SK-N-SH treated with all-trans-retinoic acid at 6 μM for 48 hours (cell line): ENCODE data around the gene PLPPR5.

ENCODE experiments used
- CREB5 ChIP-seq: fragments of 250-450 bp; sonication (Bioruptor Pico); IDR thresholded peaks from 2 replicates; pipeline ENCODE4 v1.5.1; 2020; ENCODE audit warnings: low read depth, mild to moderate bottlenecking, moderate library complexity
- CSDC2 ChIP-seq: fragments of 250-450 bp; sonication (Bioruptor Pico); IDR thresholded peaks from 2 replicates; pipeline ENCODE4 v1.5.0; 2020; ENCODE audit warnings: mild to moderate bottlenecking, moderate library complexity
- POU6F1 ChIP-seq: fragments of 250-450 bp; sonication (Bioruptor Pico); IDR thresholded peaks from 2 replicates; pipeline ENCODE4 v1.8.0; 2021; ENCODE audit warnings: low read depth, mild to moderate bottlenecking, moderate library complexity, borderline replicate concordance
- RARB ChIP-seq: fragments of 250-450 bp; sonication (Bioruptor Pico); IDR thresholded peaks from 2 replicates; pipeline ENCODE4 v1.8.0; 2021; ENCODE audit warnings: mild to moderate bottlenecking, moderate library complexity
- TOX ChIP-seq: fragments of 250-450 bp; sonication (Bioruptor Pico); IDR thresholded peaks from 2 replicates; pipeline ENCODE4 v1.8.0; 2021; ENCODE audit warnings: mild to moderate bottlenecking, moderate library complexity, borderline replicate concordance
- ZC3H10 ChIP-seq: fragments of 250-450 bp; sonication (Bioruptor Pico); IDR thresholded peaks from 2 replicates; pipeline ENCODE4 v1.5.1; 2021; ENCODE audit warnings: mild to moderate bottlenecking, moderate library complexity
- ZNF8 ChIP-seq: fragments of 450-650 bp; formaldehyde crosslinking; IDR thresholded peaks from 2 replicates; pipeline ENCODE4 v1.5.0; 2020; ENCODE audit warnings: mild to moderate bottlenecking, moderate library complexity
- TF ChIP-seq, protein P1 (sequence below): fragments of 250-450 bp; sonication (Bioruptor Pico); IDR thresholded peaks from 2 replicates; pipeline ENCODE4 v1.5.1; 2021; ENCODE audit warnings: mild to moderate bottlenecking, moderate library complexity
- TF ChIP-seq, protein P2 (sequence below): fragments of 250-450 bp; sonication (Bioruptor Pico); IDR thresholded peaks from 2 replicates; pipeline ENCODE4 v1.8.0; 2020; ENCODE audit warnings: mild to moderate bottlenecking, moderate library complexity, borderline replicate concordance

- TF ChIP-seq POU6F1 (CRISPR knock-in tag), result no peak
- no peak for TF ChIP-seq ZC3H10 (CRISPR knock-in tag)
- TF ChIP-seq, protein P1, sequence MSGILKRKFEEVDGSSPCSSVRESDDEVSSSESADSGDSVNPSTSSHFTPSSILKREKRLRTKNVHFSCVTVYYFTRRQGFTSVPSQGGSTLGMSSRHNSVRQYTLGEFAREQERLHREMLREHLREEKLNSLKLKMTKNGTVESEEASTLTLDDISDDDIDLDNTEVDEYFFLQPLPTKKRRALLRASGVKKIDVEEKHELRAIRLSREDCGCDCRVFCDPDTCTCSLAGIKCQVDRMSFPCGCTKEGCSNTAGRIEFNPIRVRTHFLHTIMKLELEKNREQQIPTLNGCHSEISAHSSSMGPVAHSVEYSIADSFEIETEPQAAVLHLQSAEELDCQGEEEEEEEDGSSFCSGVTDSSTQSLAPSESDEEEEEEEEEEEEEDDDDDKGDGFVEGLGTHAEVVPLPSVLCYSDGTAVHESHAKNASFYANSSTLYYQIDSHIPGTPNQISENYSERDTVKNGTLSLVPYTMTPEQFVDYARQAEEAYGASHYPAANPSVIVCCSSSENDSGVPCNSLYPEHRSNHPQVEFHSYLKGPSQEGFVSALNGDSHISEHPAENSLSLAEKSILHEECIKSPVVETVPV (CRISPR knock-in tag), result no peak
- TF ChIP-seq ZNF8 (CRISPR knock-in tag), result no peak
- no peak for TF ChIP-seq CSDC2 (CRISPR knock-in tag)
- TF ChIP-seq, protein P2, sequence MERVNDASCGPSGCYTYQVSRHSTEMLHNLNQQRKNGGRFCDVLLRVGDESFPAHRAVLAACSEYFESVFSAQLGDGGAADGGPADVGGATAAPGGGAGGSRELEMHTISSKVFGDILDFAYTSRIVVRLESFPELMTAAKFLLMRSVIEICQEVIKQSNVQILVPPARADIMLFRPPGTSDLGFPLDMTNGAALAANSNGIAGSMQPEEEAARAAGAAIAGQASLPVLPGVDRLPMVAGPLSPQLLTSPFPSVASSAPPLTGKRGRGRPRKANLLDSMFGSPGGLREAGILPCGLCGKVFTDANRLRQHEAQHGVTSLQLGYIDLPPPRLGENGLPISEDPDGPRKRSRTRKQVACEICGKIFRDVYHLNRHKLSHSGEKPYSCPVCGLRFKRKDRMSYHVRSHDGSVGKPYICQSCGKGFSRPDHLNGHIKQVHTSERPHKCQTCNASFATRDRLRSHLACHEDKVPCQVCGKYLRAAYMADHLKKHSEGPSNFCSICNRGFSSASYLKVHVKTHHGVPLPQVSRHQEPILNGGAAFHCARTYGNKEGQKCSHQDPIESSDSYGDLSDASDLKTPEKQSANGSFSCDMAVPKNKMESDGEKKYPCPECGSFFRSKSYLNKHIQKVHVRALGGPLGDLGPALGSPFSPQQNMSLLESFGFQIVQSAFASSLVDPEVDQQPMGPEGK, result no peak
- no peak for TF ChIP-seq TOX (CRISPR knock-in tag)
- TF ChIP-seq RARB (CRISPR knock-in tag), result no peak
- TF ChIP-seq CREB5 (CRISPR knock-in tag), result no peak
These were observed 41.5 kb downstream of the PLPPR5 start for GRCh38 chr1:98963064-98963758.
